ES-I3 (cell line): Measurements from ENCODE around the gene STRC.
"Not testable (repeated sequence)": the region's sequence is repeated elsewhere in the genome, so short reads cannot be mapped to it uniquely, and the experiment has no call there.

ENCODE experiments used
- H3K36me3 ChIP-seq: 2 replicates; pipeline ENCODE4 v1.6.1; 2013; ENCODE audit warnings: mild to moderate bottlenecking, low read length, control low read depth, moderate library complexity; ENCODE audit not compliant: insufficient read depth
- H3K4me1 ChIP-seq: 2 replicates; pipeline ENCODE4 v1.6.1; 2013; ENCODE audit warnings: mild to moderate bottlenecking, control low read depth, low read length; ENCODE audit not compliant: insufficient read depth
- H3K9ac ChIP-seq: 2 replicates; pipeline ENCODE4 v1.6.1; 2013; ENCODE audit warnings: low read depth, mild to moderate bottlenecking, low read length, moderate library complexity
- H3K9me3 ChIP-seq: 2 replicates; pipeline ENCODE4 v1.6.1; 2013; ENCODE audit warnings: mild to moderate bottlenecking, low read length, moderate library complexity; ENCODE audit not compliant: control insufficient read depth, insufficient read depth

The STRC gene

GRCh38 chr15:43618700-43619099, at the start of gene STRC:
STRC (minus strand) TSS chr15:43618800; CDS start chr15:43618722, 78 bp downstream.
- H3K4me1 ChIP-seq, H3K9ac ChIP-seq, H3K9me3 ChIP-seq, H3K36me3 ChIP-seq: not testable (repeated sequence)

GRCh38 chr15:43666177-43666576, 47.6 kb upstream of the STRC start:
- H3K4me1 ChIP-seq, H3K36me3 ChIP-seq, H3K9me3 ChIP-seq, H3K9ac ChIP-seq: not testable (repeated sequence)

- H3K9me3 ChIP-seq, H3K36me3 ChIP-seq, H3K4me1 ChIP-seq, H3K9ac ChIP-seq: not testable (repeated sequence)
These were observed 44.7 kb upstream of the STRC start for GRCh38 chr15:43663333-43663732.

GRCh38 chr15:43662293-43662692, 43.7 kb upstream of the STRC start:
- not testable (repeated sequence) for H3K36me3 ChIP-seq, H3K9me3 ChIP-seq, H3K4me1 ChIP-seq, H3K9ac ChIP-seq

GRCh38 chr15:43659727-43660126, 41.1 kb upstream of the STRC start:
- not testable (repeated sequence) for H3K9me3 ChIP-seq, H3K36me3 ChIP-seq, H3K9ac ChIP-seq, H3K4me1 ChIP-seq

GRCh38 chr15:43649430-43649926, 30.9 kb upstream of the STRC start:
- not testable (repeated sequence) for H3K4me1 ChIP-seq

GRCh38 chr15:43648649-43649429, 30.2 kb upstream of the STRC start, which contains the start of gene CATSPER2:
CATSPER2 (minus strand) TSS chr15:43648844; CDS start chr15:43648061, 783 bp downstream.
- no peaks in the 10 kb centered on the region for H3K36me3 ChIP-seq
- H3K9ac ChIP-seq: no peak within 1 kb of the TSS
- no peaks in the 10 kb centered on the region for H3K9me3 ChIP-seq
- no peaks in the 10 kb centered on the region for H3K4me1 ChIP-seq

More at GRCh38 chr15:43649430-43649926, 30.9 kb upstream of the STRC start:
- not testable (repeated sequence) for H3K36me3 ChIP-seq, H3K9ac ChIP-seq, H3K9me3 ChIP-seq

GRCh38 chr15:43638464-43639204, 20.0 kb upstream of the STRC start:
- not testable (repeated sequence) for H3K4me1 ChIP-seq, H3K36me3 ChIP-seq, H3K9me3 ChIP-seq, H3K9ac ChIP-seq

GRCh38 chr15:43626937-43627336, 8.3 kb upstream of the STRC start:
- not testable (repeated sequence) for H3K36me3 ChIP-seq, H3K9me3 ChIP-seq, H3K4me1 ChIP-seq, H3K9ac ChIP-seq

GRCh38 chr15:43625106-43625505, 6.5 kb upstream of the STRC start:
- Histone ChIP-seq H3K36me3 (no peaks in the 10 kb centered on the region), H3K9ac (no peak overlapping the region), H3K9me3 (no peaks in the 10 kb centered on the region), H3K4me1 (no peaks in the 10 kb centered on the region)

GRCh38 chr15:43622068-43622799, 3.6 kb upstream of the STRC start:
- not testable (repeated sequence) for H3K9ac ChIP-seq, H3K4me1 ChIP-seq, H3K9me3 ChIP-seq, H3K36me3 ChIP-seq

GRCh38 chr15:43617750-43618149, 850 bp downstream of the STRC start:
- not testable (repeated sequence) for H3K4me1 ChIP-seq, H3K9ac ChIP-seq, H3K9me3 ChIP-seq, H3K36me3 ChIP-seq

GRCh38 chr15:43602233-43602632, 16.4 kb downstream of the STRC start:
- H3K36me3 ChIP-seq: not testable (repeated sequence)

GRCh38 chr15:43600200-43600599, 18.4 kb downstream of the STRC start:
- H3K9ac ChIP-seq, H3K36me3 ChIP-seq, H3K4me1 ChIP-seq, H3K9me3 ChIP-seq: not testable (repeated sequence)

More at GRCh38 chr15:43602233-43602632, 16.4 kb downstream of the STRC start:
- not testable (repeated sequence) for H3K9ac ChIP-seq, H3K4me1 ChIP-seq, H3K9me3 ChIP-seq
